ENCODE measurements around the gene DGAT2.

The DGAT2 gene

DNA sequence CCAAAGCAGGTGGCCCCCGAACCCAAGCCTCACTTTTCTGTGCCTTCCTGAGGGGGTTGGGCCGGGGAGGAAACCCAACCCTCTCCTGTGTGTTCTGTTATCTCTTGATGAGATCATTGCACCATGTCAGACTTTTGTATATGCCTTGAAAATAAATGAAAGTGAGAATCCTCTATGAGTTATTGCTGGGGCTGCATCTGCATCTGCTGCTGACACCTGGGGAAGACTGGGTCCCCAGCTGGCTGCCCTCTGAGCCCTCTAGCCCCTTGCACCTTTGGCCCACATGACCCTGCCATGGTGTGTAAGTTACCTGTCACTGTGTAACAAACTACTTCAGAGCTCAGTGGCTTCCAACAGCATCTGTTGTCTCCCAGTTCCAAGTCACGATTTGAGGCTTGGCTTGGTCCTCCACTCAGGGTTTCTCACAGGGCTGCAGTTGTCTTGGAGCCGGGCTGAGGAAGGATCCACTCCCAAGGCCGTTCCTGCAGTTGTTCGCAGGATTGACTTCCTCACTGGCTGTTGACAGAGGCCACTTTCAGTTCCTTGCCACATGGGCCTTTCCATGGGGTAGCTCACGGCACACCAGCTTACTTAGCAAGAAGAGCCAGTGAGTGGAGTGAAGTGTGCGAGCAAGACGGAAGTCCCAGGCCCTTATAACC, 32.9 kb downstream of the DGAT2 start:
- DNase-seq (ENCODE audit: low read depth in 2 of 2): no peak

DNA sequence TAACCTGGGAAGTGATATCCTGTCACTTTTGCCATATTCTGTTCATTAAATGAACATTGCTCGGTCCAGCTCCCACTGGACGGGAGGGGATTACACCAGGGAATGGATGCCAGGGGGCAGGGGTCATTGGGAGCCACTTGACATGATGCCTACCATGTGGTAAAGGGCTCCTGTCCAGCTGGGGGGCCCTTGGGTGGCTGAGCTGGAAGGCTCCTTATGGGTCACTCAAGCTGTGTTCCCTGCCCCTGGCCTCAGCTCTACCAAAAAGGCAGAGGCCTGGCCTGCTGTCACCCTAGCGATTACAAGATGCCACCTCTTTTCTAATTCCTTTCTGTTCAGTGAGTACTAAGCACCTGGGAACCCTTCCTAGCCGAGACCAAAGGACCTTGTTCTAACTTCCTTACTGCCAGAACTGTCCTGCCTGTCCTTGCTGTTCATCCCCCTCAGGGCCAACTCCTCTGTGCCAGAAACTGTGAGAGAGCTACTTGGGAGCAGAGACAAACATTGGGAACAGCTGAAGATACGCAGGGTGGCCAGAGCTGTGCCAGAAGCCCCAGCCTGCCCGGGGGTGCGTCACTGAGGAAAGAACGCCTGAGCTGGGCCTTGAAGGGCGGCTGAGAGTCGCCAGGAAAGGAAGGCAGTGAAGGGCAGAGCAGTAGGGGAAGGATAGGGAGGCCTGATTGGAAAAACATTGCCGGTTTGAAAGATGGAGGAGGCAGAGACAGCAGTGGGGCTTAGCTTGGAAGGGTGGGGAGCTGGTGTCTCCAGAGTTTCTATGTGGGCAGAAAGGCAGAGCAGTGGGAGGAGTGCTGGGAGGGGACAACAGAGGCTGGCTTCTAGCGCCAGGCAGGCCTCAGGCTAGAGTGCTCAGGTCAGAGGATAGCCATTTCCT, 33.7 kb downstream of the DGAT2 start:
- DNase-seq (ENCODE audit: low read depth in 2 of 2): no peak

DNA sequence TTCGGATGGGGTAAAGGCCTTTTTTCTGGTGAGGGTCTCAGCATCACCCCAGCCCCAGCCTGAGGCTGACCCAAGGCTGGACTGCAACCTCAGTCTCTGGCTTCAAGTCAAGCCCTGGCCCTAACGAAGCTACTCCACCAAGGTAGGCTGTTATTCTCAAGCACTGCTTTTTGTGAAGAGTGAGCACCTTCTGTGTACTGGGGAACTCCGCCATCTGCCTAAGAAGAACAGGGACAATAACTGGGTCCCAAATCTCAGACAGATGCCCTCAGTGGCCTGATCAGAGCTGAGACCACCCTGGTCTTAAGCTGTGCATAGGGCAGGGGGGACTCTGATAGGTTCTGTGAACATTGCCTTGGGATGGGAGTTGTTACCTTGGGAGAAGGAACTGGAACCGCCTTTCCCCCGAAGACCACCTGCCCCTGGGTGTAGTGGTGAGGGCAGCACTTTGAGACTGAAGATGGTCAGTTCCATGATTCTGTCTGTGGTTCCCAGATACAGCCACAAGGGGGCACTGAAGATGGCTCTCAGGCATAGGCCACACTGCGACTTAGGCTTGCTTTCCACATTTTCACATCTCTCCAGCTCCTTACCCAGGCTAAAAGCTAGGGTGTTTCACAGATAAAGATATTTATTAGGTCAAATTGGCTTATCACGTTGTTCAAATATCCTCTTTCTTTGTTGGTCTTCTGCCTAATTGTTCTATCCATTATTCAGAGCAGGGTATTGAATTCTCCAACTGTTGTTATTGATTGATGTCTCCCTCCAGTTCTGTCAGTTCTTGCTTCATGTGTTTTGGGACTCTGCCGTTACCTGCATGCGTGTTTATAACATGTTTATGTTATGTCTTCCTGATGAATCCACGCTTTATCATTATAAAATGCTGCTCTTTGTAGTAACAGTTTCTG, 34.6 kb downstream of the DGAT2 start:
- peak; percentile 37 to 45 for DNase-seq (ENCODE audit: low read depth in 2 of 2)

DNA sequence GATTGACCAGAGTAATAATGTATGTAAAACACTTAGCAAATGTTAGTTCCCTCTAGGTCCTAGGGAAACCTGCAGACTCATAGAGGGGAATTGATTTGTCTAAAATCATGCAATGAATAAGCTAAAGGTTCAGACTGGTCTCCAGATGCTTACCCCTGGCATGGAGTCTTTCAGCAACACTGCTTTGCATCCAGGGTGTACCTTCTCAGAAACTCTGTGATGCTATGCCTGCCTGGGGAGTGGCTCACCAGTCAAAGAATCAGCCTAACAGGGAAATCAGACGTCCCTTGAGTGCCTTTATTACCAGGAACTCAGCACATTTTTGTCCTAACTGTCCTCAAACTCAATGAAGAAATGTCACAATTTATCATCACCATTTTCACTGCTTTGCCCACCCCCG, 40.5 kb downstream of the DGAT2 start:
- no peak for DNase-seq (ENCODE audit: low read depth in 2 of 2)

DNA sequence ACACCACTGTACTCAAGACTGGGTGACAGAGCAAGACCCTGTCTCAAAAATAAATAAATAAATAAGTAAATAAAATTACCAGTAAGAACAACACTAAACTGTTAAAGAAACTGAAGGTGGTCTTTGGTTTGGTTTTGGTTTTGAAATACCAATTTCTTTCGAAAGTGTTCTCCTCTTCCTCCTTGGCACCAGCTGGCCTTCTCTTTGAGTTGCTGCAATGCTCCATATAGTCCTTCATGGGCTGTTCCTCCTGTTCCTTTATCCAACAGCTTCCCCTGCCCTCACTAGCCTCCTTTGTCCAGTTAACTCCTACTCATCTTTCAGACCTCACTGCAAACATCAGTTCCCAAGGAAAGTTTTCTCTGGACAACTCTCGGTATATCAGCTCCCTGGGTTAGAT, 41.4 kb downstream of the DGAT2 start:
- no peak for DNase-seq (ENCODE audit: low read depth in 2 of 2)

DNA sequence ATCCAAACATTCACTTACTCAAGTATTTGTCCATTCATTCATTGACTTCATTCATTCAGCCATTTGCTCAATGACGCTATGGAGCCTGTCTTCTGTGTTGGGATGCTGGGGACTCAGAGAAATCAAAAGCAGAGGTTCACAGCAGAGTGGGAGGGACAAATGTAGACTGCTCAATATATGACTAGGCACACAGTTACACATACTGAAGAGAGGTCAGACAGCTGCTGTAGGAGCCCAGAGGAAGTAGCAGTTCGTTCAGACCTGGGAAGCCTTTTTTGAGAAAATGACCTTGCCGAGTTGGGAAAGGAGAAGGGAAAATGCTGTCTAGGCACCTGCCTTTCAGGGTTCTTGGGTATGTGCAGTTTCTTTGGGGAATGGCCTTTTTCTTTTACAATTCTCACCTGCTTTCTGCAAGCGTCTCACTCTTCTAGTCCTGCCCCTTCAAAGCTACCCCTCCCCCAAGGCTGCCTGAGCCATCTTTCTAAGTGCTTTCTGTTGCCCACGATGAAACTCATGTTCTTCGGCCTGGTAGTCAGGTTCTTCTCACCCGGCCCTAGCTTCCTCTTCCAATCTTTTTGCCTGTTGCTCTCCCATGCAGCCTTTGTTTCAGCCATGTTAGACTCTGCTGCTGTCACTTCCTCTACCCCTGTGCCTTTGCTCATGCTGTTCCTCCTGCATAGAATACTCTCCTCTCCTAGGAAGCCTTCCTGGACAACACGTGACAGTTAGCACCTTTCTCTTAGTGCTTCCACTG, 42.2 kb downstream of the DGAT2 start:
- no peak for DNase-seq (ENCODE audit: low read depth in 2 of 2)

DNA sequence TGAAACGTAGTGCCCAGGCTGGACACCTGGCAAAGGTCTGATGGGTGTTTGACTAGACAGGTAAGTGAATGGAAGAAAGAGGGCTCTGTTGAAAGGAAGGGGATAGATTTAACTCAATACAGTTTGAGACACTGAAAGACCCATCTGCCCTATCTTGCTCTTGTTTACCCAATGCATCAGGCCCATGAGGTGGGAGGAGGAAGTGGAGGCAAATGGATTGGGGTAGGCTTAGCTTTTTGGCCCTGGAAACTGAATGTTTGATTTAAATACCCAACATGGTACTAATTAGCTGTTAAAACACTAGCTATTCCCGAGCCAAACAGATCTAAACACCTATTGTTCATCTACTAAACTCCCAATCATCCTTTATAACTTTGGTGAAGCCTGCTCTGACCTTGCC, 42.9 kb downstream of the DGAT2 start:
- DNase-seq (ENCODE audit: low read depth in 2 of 2): no peak

DNA sequence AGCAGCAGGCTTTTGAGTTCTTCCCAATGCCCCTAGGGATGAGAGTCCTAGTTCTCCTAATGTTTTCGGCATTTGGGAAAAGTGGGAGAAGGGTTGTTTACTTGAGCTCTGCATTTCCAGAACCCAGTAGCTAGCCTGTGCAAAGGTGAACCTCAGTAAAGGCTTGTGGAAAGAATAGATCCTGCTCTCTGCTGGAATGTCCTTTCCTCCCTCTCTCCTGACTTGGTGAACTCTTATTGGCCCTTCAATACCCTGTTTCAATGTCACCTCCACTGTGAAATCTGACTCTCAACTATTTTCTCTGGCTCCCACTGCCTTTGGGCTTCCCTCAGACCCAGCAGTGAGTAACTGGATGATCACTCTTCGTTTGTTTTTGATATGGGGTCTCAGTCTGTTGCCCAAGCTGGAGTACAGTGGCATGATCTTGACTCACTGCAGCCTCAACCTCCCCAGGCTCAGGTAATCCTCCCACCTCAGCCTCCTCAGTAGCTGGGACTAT, 44.0 kb downstream of the DGAT2 start:
- no peak for DNase-seq (ENCODE audit: low read depth in 2 of 2)

DNA sequence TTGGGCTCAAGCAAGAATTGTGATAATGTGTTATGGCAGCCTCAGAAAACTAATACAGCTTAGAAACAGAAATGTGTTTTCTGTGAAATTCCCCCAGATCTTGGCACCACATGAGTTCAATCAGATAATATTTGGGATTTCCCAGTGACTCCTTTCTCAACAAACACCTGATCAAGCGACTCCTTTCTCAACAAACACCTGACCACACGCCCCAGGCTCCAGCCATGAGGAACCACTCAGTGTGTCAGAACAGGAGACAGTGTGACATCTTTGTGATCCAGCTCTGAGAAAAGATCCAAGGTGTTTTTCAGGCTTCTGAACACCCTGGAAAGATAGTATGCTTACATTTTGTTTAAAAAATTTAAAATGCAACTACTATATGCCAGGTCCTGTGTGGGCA, 44.5 kb downstream of the DGAT2 start:
- no peak for DNase-seq (ENCODE audit: low read depth in 2 of 2)

DNA sequence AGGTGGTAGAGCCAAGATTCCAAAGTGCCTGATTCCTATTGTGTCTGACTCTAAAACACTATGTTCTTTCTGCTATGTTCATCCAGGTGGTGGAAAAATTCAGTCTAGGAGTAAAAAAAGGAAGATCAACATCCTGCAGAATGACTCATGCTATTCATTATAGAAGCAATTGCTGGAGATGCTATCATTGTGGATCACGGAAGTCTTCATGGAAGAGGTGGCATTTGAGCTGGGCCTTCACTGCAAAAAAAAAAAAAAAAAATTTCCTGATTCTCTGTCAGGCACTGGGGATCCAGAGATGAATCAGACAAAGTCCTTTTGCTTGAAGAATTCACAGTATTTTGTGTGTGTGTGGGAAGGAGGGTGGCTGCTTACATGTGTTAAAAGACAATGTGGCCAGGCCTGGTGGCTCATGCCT, 45.1 kb downstream of the DGAT2 start:
- no peak for DNase-seq (ENCODE audit: low read depth in 2 of 2)

DNA sequence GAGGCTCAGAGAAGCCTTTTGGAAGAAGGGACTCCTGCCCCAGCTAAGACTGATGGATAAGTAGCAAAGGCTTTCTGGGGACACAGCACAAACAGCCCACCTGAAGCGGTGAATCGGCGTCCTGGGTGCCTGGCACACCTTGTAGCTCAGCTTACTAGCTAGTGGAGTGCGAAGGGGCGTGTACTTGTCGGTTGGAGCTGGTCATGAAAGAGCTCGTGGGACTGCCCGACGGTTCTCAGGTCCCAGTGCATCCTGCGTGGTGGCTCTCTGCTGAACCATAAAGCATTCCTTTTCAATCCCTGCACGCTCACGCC, 45.7 kb downstream of the DGAT2 start:
- DNase-seq (ENCODE audit: low read depth in 2 of 2): no peak

DNA sequence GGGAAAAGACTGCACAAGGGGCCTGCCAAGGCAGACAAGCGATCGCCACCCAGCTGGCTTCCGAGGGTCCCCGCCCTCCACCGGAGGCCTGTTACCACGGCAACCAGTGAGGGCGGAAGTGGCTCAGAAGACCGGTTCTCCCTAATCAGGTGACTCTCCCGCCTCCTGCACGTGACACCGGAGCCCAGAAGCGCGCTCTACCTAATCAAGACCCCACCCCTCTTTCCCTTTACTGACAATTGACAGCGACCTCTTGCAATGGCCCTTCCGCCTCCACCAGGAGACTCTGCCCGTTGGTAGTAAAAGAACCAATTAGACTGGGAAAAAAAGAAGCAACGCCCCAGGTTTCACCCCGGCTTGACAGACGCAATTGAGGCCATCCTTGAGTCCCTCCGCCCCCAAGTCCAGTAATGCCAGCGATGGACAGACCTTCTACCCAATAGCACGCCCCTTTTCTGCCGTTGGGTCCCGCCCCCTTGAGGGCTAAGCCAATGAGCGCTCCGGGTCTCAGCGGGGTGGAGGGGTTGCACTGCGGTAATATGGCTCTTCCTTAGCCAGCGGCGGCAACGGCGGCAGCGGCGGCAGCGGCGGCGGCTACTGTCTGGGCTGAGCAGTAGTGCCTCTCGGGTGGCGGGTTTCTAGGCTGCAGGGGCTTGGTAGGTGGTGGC, 46.2 kb downstream of the DGAT2 start, which contains the start of gene UVRAG:
Gene UVRAG (plus strand): TSS at position 534 of the 668 bp plus-strand sequence. CDS start 198 bp downstream, outside the sequence.
- peak; percentile 94 to 97 for DNase-seq (ENCODE audit: low read depth in 2 of 2)

DNA sequence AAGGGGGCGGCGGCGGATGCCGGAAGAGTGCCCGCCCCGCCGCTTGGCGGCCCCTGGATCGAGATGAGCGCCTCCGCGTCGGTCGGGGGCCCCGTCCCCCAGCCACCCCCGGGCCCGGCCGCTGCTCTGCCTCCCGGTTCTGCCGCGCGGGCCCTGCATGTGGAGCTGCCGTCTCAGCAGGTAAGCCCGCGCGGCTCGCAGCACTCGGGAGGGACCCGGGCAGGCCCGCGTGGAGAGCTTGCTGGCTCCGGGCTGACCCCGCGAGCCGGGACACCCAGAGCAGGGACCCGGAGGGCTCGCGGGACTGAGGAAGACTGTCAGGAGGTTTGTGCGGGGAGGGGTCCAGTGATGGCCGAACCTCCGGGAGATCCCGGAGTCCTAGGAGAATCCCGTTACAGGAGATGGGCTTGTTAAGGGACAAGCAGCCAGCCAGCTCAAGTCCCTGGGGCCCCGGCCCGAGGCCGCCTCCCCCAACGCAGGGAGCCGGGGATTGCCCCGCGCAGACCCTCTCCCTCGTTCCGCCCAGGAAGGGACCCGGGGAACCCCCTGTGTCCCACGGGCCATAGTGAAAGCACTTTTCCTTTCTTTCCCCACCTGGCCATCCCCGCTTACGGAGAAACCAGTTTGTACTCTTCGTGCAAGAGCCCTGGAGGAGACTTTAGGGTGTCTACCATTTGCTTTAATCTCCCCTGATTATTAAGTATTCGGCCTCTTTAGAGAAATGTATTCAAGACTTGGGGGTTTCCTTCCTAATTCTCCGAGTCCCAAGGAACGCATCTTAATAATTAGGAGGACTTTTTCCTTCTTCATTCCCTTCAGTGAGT, 47.0 kb downstream of the DGAT2 start:
- peak; percentile 9 to 29 for DNase-seq (ENCODE audit: low read depth in 2 of 2)

DNA sequence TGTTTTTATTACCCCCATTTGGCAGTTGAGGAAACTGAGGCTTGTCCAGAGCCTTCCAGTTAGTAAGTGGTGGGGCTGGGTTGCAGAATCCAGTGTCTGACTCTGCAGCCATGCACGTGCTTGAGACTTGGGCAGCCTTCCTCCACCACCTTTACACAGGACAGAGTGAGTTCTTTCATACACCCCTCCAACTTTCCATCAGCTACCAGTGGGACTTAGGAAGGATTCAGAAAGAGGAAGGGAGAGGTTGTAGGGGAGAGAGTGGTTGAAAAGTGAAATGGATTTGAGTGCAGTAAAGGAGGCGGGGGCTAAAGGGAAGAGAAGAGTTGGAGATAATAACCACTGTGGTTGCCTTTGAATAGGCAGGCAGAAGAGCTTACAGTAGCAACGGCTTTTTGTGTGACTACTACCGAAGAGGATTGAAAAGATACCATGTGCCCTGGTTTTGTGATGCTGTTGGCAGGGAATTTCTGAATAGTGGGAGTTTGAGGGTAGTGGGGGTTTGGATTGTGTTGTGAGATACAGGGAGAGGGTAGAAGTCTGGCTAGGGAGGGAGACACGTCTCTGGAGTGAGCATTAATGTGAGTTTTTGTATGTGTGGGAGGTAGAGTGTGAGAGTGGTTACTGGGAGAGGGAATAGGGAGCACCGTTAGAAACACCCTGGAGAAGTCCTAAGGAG, 48.1 kb downstream of the DGAT2 start:
- no peak for DNase-seq (ENCODE audit: low read depth in 2 of 2)

DNA sequence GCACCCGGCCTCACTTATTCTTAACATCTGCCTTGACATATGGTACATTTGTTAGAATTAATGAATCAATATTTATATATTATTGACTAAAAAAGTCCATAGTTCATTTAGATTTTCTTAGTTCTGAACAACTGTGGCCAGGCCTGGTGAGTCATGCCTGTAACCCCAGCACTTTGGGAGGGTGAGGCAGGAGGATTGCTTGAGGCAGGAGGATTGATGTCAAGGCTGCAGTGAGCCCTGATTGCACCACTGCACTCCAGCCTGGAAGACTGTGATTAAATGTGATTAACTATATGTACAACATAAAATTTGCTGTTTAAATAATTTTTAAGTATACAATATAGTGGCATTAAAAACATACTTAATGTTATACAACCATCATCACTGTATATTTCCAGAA, 52.1 kb downstream of the DGAT2 start:
- no peak for DNase-seq (ENCODE audit: low read depth in 2 of 2)

DNA sequence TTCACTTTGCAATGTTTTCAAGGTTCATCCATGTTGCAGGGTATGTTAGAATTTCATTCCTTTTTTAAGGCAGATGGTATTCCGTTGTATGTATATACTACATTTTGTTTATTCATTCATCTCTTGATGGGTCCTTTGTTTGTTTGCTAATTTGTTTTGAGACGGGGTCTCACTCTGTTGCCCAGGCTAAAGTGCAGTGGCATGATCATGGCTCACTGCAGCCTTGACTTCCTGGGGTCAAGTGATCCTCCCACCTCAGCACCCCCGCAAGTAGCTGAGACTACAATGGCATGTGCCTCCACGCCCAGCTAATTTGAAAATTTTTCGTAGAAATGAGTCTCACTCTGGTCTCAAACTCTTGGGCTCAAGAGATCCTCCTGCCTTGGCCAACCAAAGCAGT, 52.6 kb downstream of the DGAT2 start:
- no peak for DNase-seq (ENCODE audit: low read depth in 2 of 2)

DNA sequence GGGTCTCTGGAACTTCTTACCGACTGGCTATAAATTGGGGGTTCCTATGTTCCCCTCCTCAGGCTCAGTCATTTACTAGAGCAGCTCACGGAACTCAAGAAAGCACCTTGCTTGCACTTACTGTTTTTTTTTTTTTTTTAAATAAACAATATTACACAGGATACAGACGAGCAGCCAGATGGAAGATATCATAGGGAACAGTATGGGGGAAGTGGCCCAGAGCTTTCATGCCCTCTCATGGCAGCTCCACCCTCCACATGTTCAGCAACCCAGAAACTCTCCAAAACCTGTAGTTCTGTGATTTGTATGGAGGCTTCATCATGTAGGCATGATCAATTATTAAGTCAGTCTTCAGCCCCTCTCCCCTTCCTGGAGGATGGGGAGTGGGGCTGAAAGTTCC, 54.0 kb downstream of the DGAT2 start:
- no peak for DNase-seq (ENCODE audit: low read depth in 2 of 2)

DNA sequence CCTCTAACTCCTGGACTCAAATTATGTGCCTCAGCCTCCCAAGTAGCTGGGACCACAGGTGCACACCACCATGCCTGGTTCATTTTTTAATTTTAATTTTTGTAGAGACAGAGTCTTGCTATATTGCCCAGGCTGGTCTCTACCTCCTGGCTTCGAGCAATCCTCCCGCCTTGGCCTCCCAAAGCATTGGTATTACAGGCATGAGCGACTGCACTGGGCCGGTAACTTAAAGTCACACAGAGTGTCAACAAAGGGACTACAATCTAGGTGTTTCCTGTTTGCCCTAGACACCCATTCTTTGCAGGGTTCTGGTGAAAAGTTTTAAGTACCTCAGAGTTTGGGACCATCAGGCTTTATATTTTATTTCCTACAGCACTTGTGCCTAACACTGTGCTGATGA, 54.8 kb downstream of the DGAT2 start:
- DNase-seq (ENCODE audit: low read depth in 2 of 2): no peak

DNA sequence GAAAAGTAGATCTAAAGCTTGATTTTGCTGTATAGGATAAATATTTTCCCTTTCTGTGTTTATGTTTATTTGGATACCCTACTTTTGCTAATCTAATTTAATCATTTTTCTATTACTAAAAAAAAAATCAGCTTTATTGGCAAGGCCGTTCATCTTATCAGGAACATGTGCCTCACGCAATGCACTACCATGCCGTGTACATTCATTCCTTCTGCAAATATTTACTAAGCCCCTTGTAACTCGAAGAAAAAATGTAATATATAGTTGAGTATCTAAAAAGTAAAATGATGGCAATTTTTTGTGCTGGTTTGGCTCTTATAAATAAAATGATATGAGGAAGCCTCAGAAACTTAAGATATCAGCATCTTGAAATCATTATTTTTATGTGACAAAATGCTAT, 55.4 kb downstream of the DGAT2 start:
- no peak for DNase-seq (ENCODE audit: low read depth in 2 of 2)
